GM12874 (cell line): Measurements from ENCODE around the gene IL6R.

ENCODE experiments used
- TF ChIP-seq, protein P1 (sequence below): IDR thresholded peaks from 2 replicates; pipeline ENCODE4 v1.5.1; 2011; ENCODE audit warnings: low read depth, mild to moderate bottlenecking, control low read depth, low read length, moderate library complexity; ENCODE audit not compliant: insufficient read depth

IL6R gene

GRCh38 chr1:154410185-154410827 is 5.2 kb downstream of the IL6R start:
- TF ChIP-seq, protein P1, sequence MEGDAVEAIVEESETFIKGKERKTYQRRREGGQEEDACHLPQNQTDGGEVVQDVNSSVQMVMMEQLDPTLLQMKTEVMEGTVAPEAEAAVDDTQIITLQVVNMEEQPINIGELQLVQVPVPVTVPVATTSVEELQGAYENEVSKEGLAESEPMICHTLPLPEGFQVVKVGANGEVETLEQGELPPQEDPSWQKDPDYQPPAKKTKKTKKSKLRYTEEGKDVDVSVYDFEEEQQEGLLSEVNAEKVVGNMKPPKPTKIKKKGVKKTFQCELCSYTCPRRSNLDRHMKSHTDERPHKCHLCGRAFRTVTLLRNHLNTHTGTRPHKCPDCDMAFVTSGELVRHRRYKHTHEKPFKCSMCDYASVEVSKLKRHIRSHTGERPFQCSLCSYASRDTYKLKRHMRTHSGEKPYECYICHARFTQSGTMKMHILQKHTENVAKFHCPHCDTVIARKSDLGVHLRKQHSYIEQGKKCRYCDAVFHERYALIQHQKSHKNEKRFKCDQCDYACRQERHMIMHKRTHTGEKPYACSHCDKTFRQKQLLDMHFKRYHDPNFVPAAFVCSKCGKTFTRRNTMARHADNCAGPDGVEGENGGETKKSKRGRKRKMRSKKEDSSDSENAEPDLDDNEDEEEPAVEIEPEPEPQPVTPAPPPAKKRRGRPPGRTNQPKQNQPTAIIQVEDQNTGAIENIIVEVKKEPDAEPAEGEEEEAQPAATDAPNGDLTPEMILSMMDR, result no peak

- TF ChIP-seq, protein P1, result no peak
Observed at GRCh38 chr1:154411525-154411924, 6.4 kb downstream of the IL6R start.

- TF ChIP-seq, protein P1, result no peak
Observed at GRCh38 chr1:154413177-154413783, 8.1 kb downstream of the IL6R start.

- TF ChIP-seq, protein P1, result no peak
Observed at GRCh38 chr1:154414606-154415005, 9.5 kb downstream of the IL6R start.

- TF ChIP-seq, protein P1, result no peak
Observed at GRCh38 chr1:154416471-154417337, 11.6 kb downstream of the IL6R start.

- TF ChIP-seq, protein P1, result no peak
Observed at GRCh38 chr1:154417338-154417608, 12.1 kb downstream of the IL6R start.

DNA sequence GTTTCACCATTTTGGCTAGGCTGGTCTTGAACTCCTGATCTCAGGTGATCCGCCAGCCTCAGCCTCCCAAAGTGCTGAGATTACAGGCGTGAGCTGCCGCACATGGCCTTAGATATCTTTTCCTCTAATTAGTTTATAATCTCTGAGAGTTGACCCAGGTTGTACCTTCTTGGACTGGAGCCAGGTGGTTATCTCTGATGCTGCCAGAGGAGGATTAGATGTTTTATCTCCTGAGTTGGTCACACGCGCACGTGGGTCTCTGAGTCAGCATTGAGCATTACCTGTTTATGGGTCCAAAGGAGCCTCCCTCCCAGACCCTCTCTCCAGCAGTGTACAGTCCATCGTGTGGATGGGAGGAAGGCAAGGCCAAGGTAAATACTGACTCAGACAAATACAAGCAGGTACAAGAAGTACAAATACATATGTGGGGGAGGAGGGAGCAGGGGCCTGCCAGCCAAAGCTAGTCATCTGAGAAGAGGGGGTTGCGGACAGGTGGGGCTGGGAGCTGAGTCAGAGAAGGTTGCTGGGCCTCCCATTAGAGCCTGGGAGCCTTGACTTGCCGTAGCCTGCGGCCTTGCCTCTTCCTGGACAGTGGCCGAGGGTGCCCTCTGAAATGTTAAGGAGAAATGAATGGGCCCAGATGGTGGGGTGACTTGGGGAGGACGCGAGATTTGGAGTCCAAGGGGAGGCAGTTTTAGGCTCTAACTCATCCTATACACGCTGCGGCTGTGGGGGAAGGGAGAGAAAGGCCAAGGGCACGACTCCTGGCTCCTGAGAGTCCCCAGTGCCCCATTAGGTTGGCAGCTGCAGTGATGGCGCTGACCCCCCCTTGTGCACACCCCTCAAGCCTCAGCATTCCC is 13.1 kb downstream of the IL6R start:
- TF ChIP-seq, protein P1, result no peak
